H9 (cell line): ENCODE results near the gene SSNA1. TPM values are rescaled to one million over a fixed set of nuclear protein-coding genes. Genes with fewer than 3 reads are reported as not detected.

ENCODE experiments used
- DNase-seq: peaks from one replicate; pipeline ENCODE4 v3.0.0-alpha.2; 2017
- H2AFZ ChIP-seq: one replicate; pipeline ENCODE4 v1.6.1; 2013; ENCODE audit warnings: mild to moderate bottlenecking, low read length, control low read depth, moderate library complexity
- H2AK5ac ChIP-seq: 2 replicates; pipeline ENCODE4 v1.6.1; 2013; ENCODE audit warnings: low read length, control low read depth, mixed read lengths; ENCODE audit not compliant: insufficient read length
- H2BK120ac ChIP-seq: one replicate; pipeline ENCODE4 v1.6.1; 2013; ENCODE audit warnings: low read depth, mild to moderate bottlenecking, low read length, control low read depth, inconsistent platforms; ENCODE audit not compliant: poor library complexity, severe bottlenecking
- H2BK12ac ChIP-seq: 2 replicates; pipeline ENCODE4 v1.6.1; 2013; ENCODE audit warnings: low read length, control low read depth, mixed read lengths, low read depth; ENCODE audit not compliant: insufficient read length
- H2BK15ac ChIP-seq: 2 replicates; pipeline ENCODE4 v1.6.1; 2013; ENCODE audit warnings: low read depth, low read length, control low read depth
- H2BK20ac ChIP-seq: one replicate; pipeline ENCODE4 v1.6.1; 2013; ENCODE audit warnings: low read depth, mild to moderate bottlenecking, low read length, control low read depth, inconsistent platforms; ENCODE audit not compliant: poor library complexity, severe bottlenecking
- H2BK5ac ChIP-seq: 2 replicates; pipeline ENCODE4 v1.6.1; 2013; ENCODE audit warnings: low read length, control low read depth, mixed read lengths; ENCODE audit not compliant: insufficient read length
- H3K14ac ChIP-seq: 2 replicates; pipeline ENCODE4 v1.6.1; 2013; ENCODE audit warnings: low read length, control low read depth; ENCODE audit not compliant: insufficient read depth
- H3K18ac ChIP-seq: 2 replicates; pipeline ENCODE4 v1.6.1; 2013; ENCODE audit warnings: low read depth, mild to moderate bottlenecking, mixed read lengths, low read length, control low read depth; ENCODE audit not compliant: insufficient read length
- H3K23ac ChIP-seq: 2 replicates; pipeline ENCODE4 v1.6.1; 2013; ENCODE audit warnings: low read length, control low read depth, mixed read lengths, low read depth; ENCODE audit not compliant: insufficient read length
- H3K23me2 ChIP-seq: 2 replicates; pipeline ENCODE4 v1.6.1; 2013; ENCODE audit warnings: low read depth, mild to moderate bottlenecking, mixed read lengths, low read length, control low read depth; ENCODE audit not compliant: insufficient read length, poor library complexity, severe bottlenecking
- H3K27ac ChIP-seq: 2 replicates; pipeline ENCODE4 v1.5.1; 2013; ENCODE audit warnings: low read length, control low read depth, mixed read lengths, low read depth; ENCODE audit not compliant: insufficient read length
- H3K27me3 ChIP-seq: 2 replicates; pipeline ENCODE4 v1.6.1; 2013; ENCODE audit warnings: low read length, control low read depth, inconsistent platforms; ENCODE audit not compliant: insufficient read depth
- H3K4ac ChIP-seq: 2 replicates; pipeline ENCODE4 v1.6.1; 2013; ENCODE audit warnings: low read depth, mild to moderate bottlenecking, control low read depth, inconsistent platforms, low read length, moderate library complexity
- H3K4me1 ChIP-seq: 2 replicates; pipeline ENCODE4 v1.6.1; 2013; ENCODE audit warnings: low read length, control low read depth, inconsistent platforms; ENCODE audit not compliant: insufficient read depth
- H3K4me2 ChIP-seq: 2 replicates; pipeline ENCODE4 v1.6.1; 2013; ENCODE audit warnings: low read length, control low read depth, mixed read lengths; ENCODE audit not compliant: insufficient read length, insufficient read depth
- H3K56ac ChIP-seq: 2 replicates; pipeline ENCODE4 v1.6.1; 2013; ENCODE audit warnings: low read depth, mild to moderate bottlenecking, mixed read lengths, low read length, control low read depth; ENCODE audit not compliant: insufficient read length
- H3K79me1 ChIP-seq: 2 replicates; pipeline ENCODE4 v1.6.1; 2013; ENCODE audit warnings: low read depth, mild to moderate bottlenecking, moderate library complexity, low read length, control low read depth, inconsistent platforms; ENCODE audit not compliant: insufficient read depth, poor library complexity, severe bottlenecking
- H3K79me2 ChIP-seq: 2 replicates; pipeline ENCODE4 v1.6.1; 2013; ENCODE audit warnings: low read length, control low read depth, inconsistent platforms; ENCODE audit not compliant: insufficient read depth
- H3K9ac ChIP-seq: 2 replicates; pipeline ENCODE4 v1.6.1; 2013; ENCODE audit warnings: low read length, control low read depth, mixed read lengths; ENCODE audit not compliant: insufficient read length; ENCODE audit errors: extremely low read depth
- H3K9me3 ChIP-seq: one replicate; pipeline ENCODE4 v1.6.1; 2013; ENCODE audit warnings: low read depth, low read length, inconsistent platforms; ENCODE audit not compliant: control insufficient read depth
- H3T11ph ChIP-seq: one replicate; pipeline ENCODE4 v1.6.1; 2013; ENCODE audit warnings: mild to moderate bottlenecking, low read length, control low read depth, inconsistent platforms
- H4K20me1 ChIP-seq: one replicate; pipeline ENCODE4 v1.6.1; 2013; ENCODE audit not compliant: control insufficient read depth, insufficient read length, insufficient read depth
- H4K5ac ChIP-seq: 2 replicates; pipeline ENCODE4 v1.6.1; 2013; ENCODE audit warnings: low read depth, mild to moderate bottlenecking, mixed read lengths, low read length, control low read depth; ENCODE audit not compliant: insufficient read length
- H4K8ac ChIP-seq: replicated peaks from 2 replicates; pipeline ENCODE4 v1.6.1; 2013; ENCODE audit warnings: low read length, control low read depth, mixed read lengths, low read depth; ENCODE audit not compliant: insufficient read length
- H4K91ac ChIP-seq: 2 replicates; pipeline ENCODE4 v1.6.1; 2013; ENCODE audit warnings: low read depth, mild to moderate bottlenecking, moderate library complexity, mixed read lengths, low read length, control low read depth; ENCODE audit not compliant: insufficient read length
- H3K27ac Mint-ChIP-seq, 3 experiments: 2 replicates in 2 of 3; 3 replicates in 1 of 3; pipeline ENCODE4 v1.8.0; 2020 to 2021; ENCODE audit warnings: mixed read lengths in 3 of 3, mild to moderate bottlenecking in 1 of 3, moderate library complexity in 1 of 3
- H3K27me3 Mint-ChIP-seq: 2 replicates; pipeline ENCODE4 v1.8.0; 2021; ENCODE audit warnings: low read depth, mild to moderate bottlenecking, moderate library complexity, mixed read lengths
- H3K36me3 Mint-ChIP-seq, 3 experiments: 2 replicates in 2 of 3; 3 replicates in 1 of 3; pipeline ENCODE4 v1.8.0; 2020 to 2021; ENCODE audit warnings: low read depth in 3 of 3, mixed read lengths in 3 of 3; ENCODE audit not compliant: insufficient read depth in 1 of 3
- H3K4me1 Mint-ChIP-seq, 2 experiments: 2 replicates each; pipeline ENCODE4 v1.8.0; 2020; ENCODE audit warnings: mixed read lengths in 2 of 2
- H3K4me3 Mint-ChIP-seq, 2 experiments: 2 replicates in 1 of 2; 3 replicates in 1 of 2; pipeline ENCODE4 v1.8.0; 2020 to 2021; ENCODE audit warnings: mild to moderate bottlenecking in 2 of 2, mixed read lengths in 2 of 2, moderate library complexity in 1 of 2
- H3K9me3 Mint-ChIP-seq, 2 experiments: 2 replicates in 1 of 2; 3 replicates in 1 of 2; pipeline ENCODE4 v1.8.0; 2020; ENCODE audit warnings: mild to moderate bottlenecking in 2 of 2, mixed read lengths in 2 of 2, moderate library complexity in 1 of 2
- WGBS: extraction: QIAGEN DNeasy Blood & Tissue Kit; methylation state at CpG from one replicate; pipeline ENCODE4 v1.1.7; 2013; ENCODE audit warnings: missing lambda C conversion rate, low lambda C conversion rate, mixed read lengths; ENCODE audit not compliant: insufficient read length; ENCODE audit errors: extremely low coverage; 5-methylcytosine and 5-hydroxymethylcytosine counted together
- total RNA-seq: library from RNA; stranded (reverse); gene quantifications from 2 replicates; pipeline ENCODE4 v1.2.1, GENCODE V29; 2021
- TF ChIP-seq, protein P1 (sequence below): fragments of 200-600 bp; sonication (generic); conservative IDR thresholded peaks from 3 replicates; pipeline ENCODE4 v1.8.0; 2021; ENCODE audit warnings: antibody characterized with exemption, mild to moderate bottlenecking

SSNA1 gene
- total RNA-seq, 1 experiment from 2014 or later: 69.2 TPM

DNA sequence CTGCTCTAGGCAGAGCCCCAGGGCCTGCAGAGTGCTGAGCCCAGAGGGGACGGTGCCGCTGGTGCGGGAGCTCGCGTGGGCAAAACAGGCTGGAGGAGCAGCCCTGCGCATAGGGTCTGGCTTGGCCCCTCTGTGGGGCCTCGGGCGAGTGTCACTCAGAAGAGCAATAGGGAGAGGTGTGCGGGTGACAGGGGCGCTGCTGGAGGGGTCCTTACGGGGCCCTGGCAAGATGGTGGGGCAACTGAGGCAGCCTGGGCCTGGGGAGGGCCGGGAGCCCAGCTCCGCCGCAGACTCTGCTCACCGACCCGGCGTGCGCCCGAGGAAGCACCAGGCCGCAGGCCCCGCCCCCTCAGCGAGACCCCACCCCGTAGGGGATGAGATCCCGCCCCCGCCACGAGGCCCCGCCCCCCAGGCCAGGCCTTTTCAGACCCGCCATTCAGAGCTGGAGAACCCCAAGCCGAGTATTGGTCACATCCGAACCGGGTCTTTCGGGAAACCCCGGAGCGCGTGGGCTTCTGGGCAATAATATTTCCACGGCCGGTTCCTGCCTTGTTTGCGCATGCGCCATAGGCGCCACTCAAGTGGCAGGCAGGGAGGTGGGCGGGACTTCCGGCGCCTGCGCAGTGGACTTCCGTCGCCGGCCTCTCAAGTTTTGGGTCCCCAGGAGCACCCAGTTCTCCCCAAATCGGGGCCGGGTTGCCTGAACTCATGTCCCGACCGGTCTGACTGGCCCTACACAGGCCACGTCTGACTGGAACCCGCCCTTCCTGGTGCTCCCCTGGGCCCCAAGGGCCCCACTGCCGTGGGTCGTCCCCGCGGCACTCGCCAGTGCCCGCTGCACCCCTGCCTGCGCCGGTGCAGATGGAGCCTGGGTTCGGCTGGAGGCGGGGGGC lies 34.8 kb downstream of the SSNA1 start:
- Mint-ChIP-seq H3K4me3 (peak overlapping the region; percentile 66 to 83), H3K4me1 (peaks cover 2 to 5% of the 10 kb centered on the region in 2 experiments), H3K9me3 (no peaks in the 10 kb centered on the region), H3K27me3 (no peaks in the 10 kb centered on the region; the same call in 1 of the 2 replicates), H3K27ac (no peak overlapping the region), H3K36me3 (0 out of 7 replicates have a peak, but pooled peaks cover 0 to 2% (median 0%) of the 10 kb centered on the region in 3 experiments)
- Histone ChIP-seq H2BK12ac (no peak overlapping the region), H3K79me1 (no peaks in the 10 kb centered on the region), H3K18ac (peak overlapping the region; percentile 69), H3K9ac (peak overlapping the region; percentile 64), H3K79me2 (no peaks in the 10 kb centered on the region), H2AFZ (no peak overlapping the region), H3K27me3 (no peaks in the 10 kb centered on the region), H3K14ac (peak overlapping the region; percentile 77), H3K27ac (no peak overlapping the region), H3K23me2 (peaks cover 18% of the 10 kb centered on the region), H3K23ac (no peak overlapping the region), H2BK15ac (no peak overlapping the region), H4K5ac (no peak overlapping the region), H3K4me2 (peak overlapping the region; percentile 75), H2BK20ac (no peak overlapping the region), H2AK5ac (no peak overlapping the region), H3K4ac (no peak overlapping the region), H3K4me1 (no peaks in the 10 kb centered on the region), H2BK5ac (no peak overlapping the region), H3K9me3 (no peaks in the 10 kb centered on the region), H3T11ph (no peak overlapping the region), H4K91ac (no peak overlapping the region), H2BK120ac (no peak overlapping the region), H3K56ac (no peak overlapping the region), H4K20me1 (no peaks in the 10 kb centered on the region), H4K8ac (no peak overlapping the region)
- DNase-seq: peak; percentile 97
- TF ChIP-seq, protein P1, sequence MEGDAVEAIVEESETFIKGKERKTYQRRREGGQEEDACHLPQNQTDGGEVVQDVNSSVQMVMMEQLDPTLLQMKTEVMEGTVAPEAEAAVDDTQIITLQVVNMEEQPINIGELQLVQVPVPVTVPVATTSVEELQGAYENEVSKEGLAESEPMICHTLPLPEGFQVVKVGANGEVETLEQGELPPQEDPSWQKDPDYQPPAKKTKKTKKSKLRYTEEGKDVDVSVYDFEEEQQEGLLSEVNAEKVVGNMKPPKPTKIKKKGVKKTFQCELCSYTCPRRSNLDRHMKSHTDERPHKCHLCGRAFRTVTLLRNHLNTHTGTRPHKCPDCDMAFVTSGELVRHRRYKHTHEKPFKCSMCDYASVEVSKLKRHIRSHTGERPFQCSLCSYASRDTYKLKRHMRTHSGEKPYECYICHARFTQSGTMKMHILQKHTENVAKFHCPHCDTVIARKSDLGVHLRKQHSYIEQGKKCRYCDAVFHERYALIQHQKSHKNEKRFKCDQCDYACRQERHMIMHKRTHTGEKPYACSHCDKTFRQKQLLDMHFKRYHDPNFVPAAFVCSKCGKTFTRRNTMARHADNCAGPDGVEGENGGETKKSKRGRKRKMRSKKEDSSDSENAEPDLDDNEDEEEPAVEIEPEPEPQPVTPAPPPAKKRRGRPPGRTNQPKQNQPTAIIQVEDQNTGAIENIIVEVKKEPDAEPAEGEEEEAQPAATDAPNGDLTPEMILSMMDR: no peak
- no CpG with 5 or more reads among the region's 63 CpGs for whole genome bisulfite sequencing
